SJSA1 (cell line): Measurements from ENCODE around the gene TEAD1. TPM values are rescaled to one million over a fixed set of nuclear protein-coding genes. Genes with fewer than 3 reads are reported as not detected.

Experiments used
- DNase-seq, 2 experiments: peaks; one replicate each; pipeline ENCODE4 v3.0.0-alpha.2; 2015 to 2020; ENCODE audit warnings: low spot score in 2 of 2, low read depth in 1 of 2
- H3K27ac ChIP-seq: fragments of 250-450 bp; sonication (Bioruptor Pico); 2 replicates; pipeline ENCODE4 v1.5.1; 2020; ENCODE audit warnings: mild to moderate bottlenecking, moderate library complexity
- H3K27me3 ChIP-seq: fragments of 250-450 bp; sonication (Bioruptor Pico); replicated peaks from 2 replicates; pipeline ENCODE4 v1.5.1; 2020; ENCODE audit warnings: mild to moderate bottlenecking, moderate library complexity
- H3K36me3 ChIP-seq: fragments of 250-450 bp; sonication (Bioruptor Pico); 2 replicates; pipeline ENCODE4 v1.5.1; 2020; ENCODE audit warnings: mild to moderate bottlenecking
- H3K4me1 ChIP-seq: fragments of 250-450 bp; sonication (Bioruptor Pico); replicated peaks from 2 replicates; pipeline ENCODE4 v1.6.1; 2021; ENCODE audit warnings: mild to moderate bottlenecking
- H3K4me3 ChIP-seq: fragments of 250-450 bp; sonication (Bioruptor Pico); 2 replicates; pipeline ENCODE4 v1.5.1; 2020; ENCODE audit warnings: mild to moderate bottlenecking
- H3K9me3 ChIP-seq: fragments of 250-450 bp; sonication (Bioruptor Pico); replicated peaks from 2 replicates; pipeline ENCODE4 v1.5.1; 2020; ENCODE audit warnings: mild to moderate bottlenecking
- total RNA-seq: library from RNA; depleted of rRNA; stranded (reverse); fragments of >200 nt; shearing (Covaris generic); gene quantifications from 2 replicates; pipeline ENCODE4 v1.2.3, GENCODE V29; 2014

TEAD1 gene
- total RNA-seq, 1 experiment from 2014 or later: 123 TPM

GRCh38 chr11:12684816-12685215, 10.6 kb downstream of the TEAD1 start:
- peak overlapping the region; percentile 15; the same call in 1 of the 2 replicates for H3K27ac ChIP-seq
- no peaks in the 10 kb centered on the region for H3K27me3 ChIP-seq
- H3K4me3 ChIP-seq: no peak overlapping the region
- peaks cover 41% of the 10 kb centered on the region for H3K36me3 ChIP-seq
- H3K4me1 ChIP-seq: peaks cover 77% of the 10 kb centered on the region
- DNase-seq: no peak
- H3K9me3 ChIP-seq: no peaks in the 10 kb centered on the region

GRCh38 chr11:12685229-12685628, 11.0 kb downstream of the TEAD1 start:
- DNase-seq: no peak
- Histone ChIP-seq H3K4me1 (peaks cover 73% of the 10 kb centered on the region), H3K4me3 (no peak overlapping the region), H3K9me3 (no peaks in the 10 kb centered on the region), H3K36me3 (peaks cover 41% of the 10 kb centered on the region), H3K27me3 (no peaks in the 10 kb centered on the region), H3K27ac (peak overlapping the region; percentile 15; the same call in 1 of the 2 replicates)

GRCh38 chr11:12686246-12687060, 12.2 kb downstream of the TEAD1 start:
- Histone ChIP-seq H3K4me3 (no peak overlapping the region), H3K4me1 (peaks cover 69% of the 10 kb centered on the region), H3K27me3 (no peaks in the 10 kb centered on the region), H3K27ac (peak overlapping the region; percentile 29; the same call in 1 of the 2 replicates), H3K9me3 (no peaks in the 10 kb centered on the region), H3K36me3 (peaks cover 30% of the 10 kb centered on the region)
- DNase-seq: no peak

GRCh38 chr11:12687216-12687623, 13.0 kb downstream of the TEAD1 start:
- no peaks in the 10 kb centered on the region for H3K27me3 ChIP-seq
- peaks cover 23% of the 10 kb centered on the region for H3K36me3 ChIP-seq
- no peak overlapping the region for H3K4me3 ChIP-seq
- H3K4me1 ChIP-seq: peaks cover 73% of the 10 kb centered on the region
- DNase-seq: no peak
- H3K27ac ChIP-seq: 0 out of 2 replicates have a peak overlapping the region, but pooled peaks have one; percentile 29
- no peaks in the 10 kb centered on the region for H3K9me3 ChIP-seq

- H3K27ac ChIP-seq: no peak overlapping the region
- DNase-seq: no peak
- H3K27me3 ChIP-seq: no peaks in the 10 kb centered on the region
- no peak overlapping the region for H3K4me3 ChIP-seq
- H3K36me3 ChIP-seq: peaks cover 18% of the 10 kb centered on the region
- H3K9me3 ChIP-seq: no peaks in the 10 kb centered on the region
- peaks cover 78% of the 10 kb centered on the region for H3K4me1 ChIP-seq
These were observed 13.5 kb downstream of the TEAD1 start for GRCh38 chr11:12687740-12688139.

GRCh38 chr11:12689029-12689755, 15.0 kb downstream of the TEAD1 start:
- H3K27ac ChIP-seq: no peak overlapping the region
- H3K36me3 ChIP-seq: peaks cover 5% of the 10 kb centered on the region
- no peak overlapping the region for H3K4me3 ChIP-seq
- H3K4me1 ChIP-seq: peaks cover 78% of the 10 kb centered on the region
- H3K9me3 ChIP-seq: no peaks in the 10 kb centered on the region
- no peak for DNase-seq
- H3K27me3 ChIP-seq: no peaks in the 10 kb centered on the region

GRCh38 chr11:12690663-12691062, 16.4 kb downstream of the TEAD1 start:
- H3K36me3 ChIP-seq: peaks cover 2% of the 10 kb centered on the region
- H3K27me3 ChIP-seq: no peaks in the 10 kb centered on the region
- no peaks in the 10 kb centered on the region for H3K9me3 ChIP-seq
- H3K4me3 ChIP-seq: no peak overlapping the region
- DNase-seq: no peak
- H3K4me1 ChIP-seq: peaks cover 78% of the 10 kb centered on the region
- no peak overlapping the region for H3K27ac ChIP-seq

GRCh38 chr11:12691473-12691872, 17.3 kb downstream of the TEAD1 start:
- H3K9me3 ChIP-seq: no peaks in the 10 kb centered on the region
- H3K4me3 ChIP-seq: no peak overlapping the region
- H3K36me3 ChIP-seq: peaks cover 10% of the 10 kb centered on the region
- peak overlapping the region; percentile 9; the same call in 1 of the 2 replicates for H3K27ac ChIP-seq
- H3K27me3 ChIP-seq: no peaks in the 10 kb centered on the region
- no peak for DNase-seq
- peaks cover 78% of the 10 kb centered on the region for H3K4me1 ChIP-seq

GRCh38 chr11:12692229-12693075, 18.2 kb downstream of the TEAD1 start:
- Histone ChIP-seq H3K36me3 (peaks cover 14% of the 10 kb centered on the region), H3K4me1 (peaks cover 68% of the 10 kb centered on the region), H3K27me3 (no peaks in the 10 kb centered on the region), H3K9me3 (no peaks in the 10 kb centered on the region), H3K4me3 (no peak overlapping the region), H3K27ac (peak overlapping the region; percentile 72)
- peak; percentile 59 to 71 for DNase-seq

- peaks cover 14% of the 10 kb centered on the region for H3K36me3 ChIP-seq
- peak overlapping the region; percentile 72 for H3K27ac ChIP-seq
- no peak for DNase-seq
- peaks cover 61% of the 10 kb centered on the region for H3K4me1 ChIP-seq
- no peaks in the 10 kb centered on the region for H3K9me3 ChIP-seq
- no peak overlapping the region for H3K4me3 ChIP-seq
- H3K27me3 ChIP-seq: no peaks in the 10 kb centered on the region
These were observed 18.9 kb downstream of the TEAD1 start for GRCh38 chr11:12693094-12693478.

GRCh38 chr11:12693479-12694182, 19.4 kb downstream of the TEAD1 start:
- peak; percentile 93 to 98 for DNase-seq
- peak overlapping the region; percentile 72 for H3K27ac ChIP-seq
- peaks cover 57% of the 10 kb centered on the region for H3K4me1 ChIP-seq
- H3K9me3 ChIP-seq: no peaks in the 10 kb centered on the region
- H3K27me3 ChIP-seq: no peaks in the 10 kb centered on the region
- H3K4me3 ChIP-seq: no peak overlapping the region
- H3K36me3 ChIP-seq: peaks cover 14% of the 10 kb centered on the region

- Histone ChIP-seq H3K4me3 (no peak overlapping the region), H3K36me3 (peaks cover 14% of the 10 kb centered on the region), H3K27ac (peak overlapping the region; percentile 72), H3K27me3 (no peaks in the 10 kb centered on the region), H3K9me3 (no peaks in the 10 kb centered on the region), H3K4me1 (peaks cover 55% of the 10 kb centered on the region)
- no peak for DNase-seq
These were observed 19.9 kb downstream of the TEAD1 start for GRCh38 chr11:12694183-12694531.

GRCh38 chr11:12695221-12695794, 21.1 kb downstream of the TEAD1 start:
- H3K4me1 ChIP-seq: peaks cover 53% of the 10 kb centered on the region
- no peak for DNase-seq
- H3K4me3 ChIP-seq: no peak overlapping the region
- peaks cover 14% of the 10 kb centered on the region for H3K36me3 ChIP-seq
- H3K27ac ChIP-seq: peak overlapping the region; percentile 72
- H3K27me3 ChIP-seq: no peaks in the 10 kb centered on the region
- no peaks in the 10 kb centered on the region for H3K9me3 ChIP-seq
